ENCODE measurements around the gene SORCS2.

SORCS2 gene

GRCh38 chr4:7773401-7774180 lies 581.3 kb downstream of the SORCS2 start:
- Histone ChIP-seq H3K27ac (ENCODE audit: insufficient read depth in 1 of 2, low read depth in 1 of 2, low read length in 2 of 2, poor library complexity in 1 of 2, severe bottlenecking in 2 of 2) (no peak overlapping the region), H3K9me3 (ENCODE audit: control extremely low read depth in 1 of 5, control insufficient read depth in 4 of 5, insufficient read depth in 2 of 5, low read depth in 1 of 5, low read length in 4 of 5) (no peaks in the 10 kb centered on the region), H3K4me3 (ENCODE audit: control insufficient read depth in 1 of 7, extremely low read depth in 1 of 7, insufficient read depth in 4 of 7, low read depth in 2 of 7, low read length in 6 of 7) (no peak overlapping the region), H3K27me3 (replicated peaks in 2 of 5; ENCODE audit: control insufficient read depth in 4 of 5, insufficient read depth in 5 of 5, low read length in 4 of 5) (peaks cover 0 to 39% (median 8%) of the 10 kb centered on the region in 5 experiments), H3K4me1 (ENCODE audit: control extremely low read depth in 1 of 4, control insufficient read depth in 4 of 4, insufficient read depth in 4 of 4, low read length in 3 of 4) (peaks cover 0 to 6% (median 0%) of the 10 kb centered on the region in 4 experiments), H3K36me3 (ENCODE audit: control insufficient read depth in 4 of 4, insufficient read depth in 4 of 4, low read length in 3 of 4) (no peaks in the 10 kb centered on the region)
- 95% methylated on average over 22 of the region's 24 CpGs for WGBS (ENCODE audit: insufficient coverage)
- no peak for DNase-seq
- POLR2A ChIA-PET, result no interaction called here
- CTCF ChIA-PET, result interaction anchor here (0.9 to 1.6 kb wide), 4 partner anchors 9 to 45 kb away, joined by 3 to 10 read pairs (median 4); no protein-coding TSS in a partner anchor

DNA sequence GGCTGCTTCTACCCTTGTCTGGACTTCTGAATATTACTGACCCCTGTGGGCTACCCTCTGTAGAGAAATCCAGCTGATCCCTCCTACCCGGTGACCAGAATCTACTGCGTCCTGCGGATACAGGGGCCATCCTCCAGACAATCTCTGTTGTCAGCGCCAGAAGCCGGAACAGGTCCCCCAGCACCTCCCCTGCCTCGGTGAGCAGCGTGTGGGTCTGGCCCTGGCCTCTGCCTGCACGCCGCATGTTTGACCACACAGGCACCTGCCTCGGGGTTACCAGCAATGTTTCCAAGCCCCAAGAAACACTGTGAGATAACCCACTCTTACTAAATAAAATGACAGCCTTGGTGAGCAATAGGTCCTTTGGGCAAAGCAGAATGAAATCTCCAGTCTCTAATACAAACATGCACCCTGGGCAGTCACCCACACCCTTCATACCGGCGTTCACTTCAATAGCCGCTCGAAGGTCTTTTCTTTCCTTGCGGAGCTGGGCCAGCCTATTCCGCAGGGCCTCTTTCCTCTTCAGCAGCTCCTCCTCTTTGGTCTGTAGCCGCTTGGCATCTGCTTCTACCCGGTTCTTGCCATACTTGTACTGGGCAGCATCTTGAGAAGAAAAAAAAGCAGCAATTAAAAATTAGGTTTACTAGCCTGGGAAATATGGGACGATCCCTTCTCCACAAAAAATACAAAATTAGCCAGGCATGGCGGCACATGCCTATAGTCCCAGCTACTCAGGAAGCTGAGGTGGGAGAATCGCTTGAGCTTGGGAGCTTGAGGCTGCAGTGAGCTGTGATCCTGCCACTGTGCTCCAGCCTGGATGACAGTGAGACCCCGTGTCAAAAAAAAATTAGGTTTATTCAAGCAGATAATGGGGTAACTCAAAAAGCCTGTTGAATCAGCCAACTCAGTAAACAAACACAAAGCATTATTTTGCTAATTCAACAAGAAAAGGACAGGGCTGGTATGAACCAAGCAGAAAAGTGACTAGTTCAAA lies 582.3 kb downstream of the SORCS2 start:
- CTCF ChIA-PET, result interaction anchor here (1.4 to 1.6 kb wide), 2 partner anchors 11 to 30 kb away, joined by 4 read pairs; no protein-coding TSS in a partner anchor
- H3K36me3 ChIP-seq (ENCODE audit: control insufficient read depth in 4 of 4, insufficient read depth in 4 of 4, low read length in 3 of 4), result no peaks in the 10 kb centered on the region
- POLR2A ChIA-PET, result no interaction called here

DNA sequence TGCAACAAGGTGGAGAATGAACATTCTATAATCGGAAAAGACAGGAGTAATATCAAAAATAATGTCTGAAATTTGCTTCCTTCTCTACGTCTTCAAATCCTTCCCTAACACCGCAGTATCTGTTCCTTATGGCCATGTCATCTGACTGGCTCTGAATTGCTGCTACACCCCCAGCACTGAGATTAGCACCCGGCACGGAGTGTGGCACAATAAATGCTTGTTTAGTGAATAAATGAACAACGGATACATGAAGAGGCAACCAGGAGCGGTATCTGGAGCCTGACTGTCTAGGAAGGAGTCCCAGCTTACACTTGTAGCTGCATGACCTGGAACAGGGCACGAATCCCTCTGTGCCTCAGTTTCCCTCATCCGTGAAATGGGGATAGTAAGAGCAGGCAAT lies 583.1 kb downstream of the SORCS2 start:
- WGBS (ENCODE audit: insufficient coverage), result 95% methylated on average over 8 of the region's 9 CpGs
- no peak for DNase-seq
- Histone ChIP-seq H3K4me3 (ENCODE audit: control insufficient read depth in 1 of 7, extremely low read depth in 1 of 7, insufficient read depth in 4 of 7, low read depth in 2 of 7, low read length in 6 of 7) (no peak overlapping the region), H3K27me3 (replicated peaks in 2 of 5; ENCODE audit: control insufficient read depth in 4 of 5, insufficient read depth in 5 of 5, low read length in 4 of 5) (peaks cover 0 to 22% (median 8%) of the 10 kb centered on the region in 5 experiments), H3K4me1 (ENCODE audit: control extremely low read depth in 1 of 4, control insufficient read depth in 4 of 4, insufficient read depth in 4 of 4, low read length in 3 of 4) (peaks cover 0 to 8% (median 0%) of the 10 kb centered on the region in 4 experiments), H3K36me3 (ENCODE audit: control insufficient read depth in 4 of 4, insufficient read depth in 4 of 4, low read length in 3 of 4) (no peaks in the 10 kb centered on the region), H3K9me3 (ENCODE audit: control extremely low read depth in 1 of 5, control insufficient read depth in 4 of 5, insufficient read depth in 2 of 5, low read depth in 1 of 5, low read length in 4 of 5) (no peaks in the 10 kb centered on the region), H3K27ac (ENCODE audit: insufficient read depth in 1 of 2, low read depth in 1 of 2, low read length in 2 of 2, poor library complexity in 1 of 2, severe bottlenecking in 2 of 2) (no peak overlapping the region)
- ChIA-PET POLR2A (no interaction called here), CTCF (interaction anchor here (1.4 kb wide), 1 partner anchor 10 kb away, joined by 4 read pairs; no protein-coding TSS in a partner anchor)

More for the DNA sequence above, 582.3 kb downstream of the SORCS2 start:
- 94% methylated on average over 19 of the region's 22 CpGs for WGBS (ENCODE audit: insufficient coverage)
- no peak for DNase-seq
- Histone ChIP-seq H3K4me3 (ENCODE audit: control insufficient read depth in 1 of 7, extremely low read depth in 1 of 7, insufficient read depth in 4 of 7, low read depth in 2 of 7, low read length in 6 of 7) (no peak overlapping the region), H3K27me3 (replicated peaks in 2 of 5; ENCODE audit: control insufficient read depth in 4 of 5, insufficient read depth in 5 of 5, low read length in 4 of 5) (peaks cover 0 to 29% (median 8%) of the 10 kb centered on the region in 5 experiments), H3K9me3 (ENCODE audit: control extremely low read depth in 1 of 5, control insufficient read depth in 4 of 5, insufficient read depth in 2 of 5, low read depth in 1 of 5, low read length in 4 of 5) (no peaks in the 10 kb centered on the region), H3K27ac (ENCODE audit: insufficient read depth in 1 of 2, low read depth in 1 of 2, low read length in 2 of 2, poor library complexity in 1 of 2, severe bottlenecking in 2 of 2) (no peak overlapping the region), H3K4me1 (ENCODE audit: control extremely low read depth in 1 of 4, control insufficient read depth in 4 of 4, insufficient read depth in 4 of 4, low read length in 3 of 4) (peaks cover 0 to 8% (median 0%) of the 10 kb centered on the region in 4 experiments)

DNA sequence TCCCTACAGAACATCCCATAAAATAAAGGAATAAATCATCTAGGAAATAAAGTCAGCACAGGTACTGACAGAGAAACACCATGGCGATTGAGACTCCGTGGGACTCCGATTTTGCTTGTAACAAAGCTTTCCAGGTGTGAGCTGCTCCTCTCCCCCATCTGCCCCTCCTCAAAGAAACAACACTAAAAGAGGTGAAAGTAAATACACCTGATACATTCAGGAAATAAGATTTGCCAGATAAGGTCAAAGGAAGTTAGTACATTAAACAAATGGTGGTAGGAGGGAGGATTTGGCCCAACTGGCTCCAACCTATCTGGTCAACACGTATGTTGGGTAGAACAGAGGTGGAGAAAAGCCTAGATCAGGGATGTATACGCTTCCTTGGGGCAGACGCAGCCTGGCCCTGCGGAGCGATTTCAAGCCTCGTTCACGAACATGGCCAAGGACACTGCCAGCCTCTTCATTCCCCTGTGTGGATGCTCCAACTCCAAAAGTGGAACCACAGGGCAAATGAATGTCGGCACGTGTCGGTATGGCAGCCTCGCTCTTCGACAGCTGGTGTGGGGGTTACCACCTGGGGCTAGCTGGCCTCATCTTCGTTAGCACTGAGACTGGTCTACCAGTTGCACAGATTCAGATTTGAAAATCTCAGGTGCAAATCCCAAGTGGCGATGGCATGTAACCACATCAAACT lies 584.8 kb downstream of the SORCS2 start:
- no peak for DNase-seq
- Histone ChIP-seq H3K27me3 (replicated peaks in 2 of 5; ENCODE audit: control insufficient read depth in 4 of 5, insufficient read depth in 5 of 5, low read length in 4 of 5) (peaks cover 0 to 22% (median 8%) of the 10 kb centered on the region in 5 experiments), H3K4me3 (ENCODE audit: control insufficient read depth in 1 of 7, extremely low read depth in 1 of 7, insufficient read depth in 4 of 7, low read depth in 2 of 7, low read length in 6 of 7) (no peak overlapping the region), H3K36me3 (ENCODE audit: control insufficient read depth in 4 of 4, insufficient read depth in 4 of 4, low read length in 3 of 4) (no peaks in the 10 kb centered on the region), H3K4me1 (ENCODE audit: control extremely low read depth in 1 of 4, control insufficient read depth in 4 of 4, insufficient read depth in 4 of 4, low read length in 3 of 4) (peaks cover 0 to 18% (median 11%) of the 10 kb centered on the region in 4 experiments), H3K27ac (ENCODE audit: insufficient read depth in 1 of 2, low read depth in 1 of 2, low read length in 2 of 2, poor library complexity in 1 of 2, severe bottlenecking in 2 of 2) (no peak overlapping the region), H3K9me3 (ENCODE audit: control extremely low read depth in 1 of 5, control insufficient read depth in 4 of 5, insufficient read depth in 2 of 5, low read depth in 1 of 5, low read length in 4 of 5) (no peaks in the 10 kb centered on the region)
- WGBS (ENCODE audit: insufficient coverage), result 98% methylated on average over 14 of the region's 17 CpGs
- ChIA-PET POLR2A (no interaction called here), CTCF (interaction anchor here (1.4 to 4.0 kb wide), 2 partner anchors 24 to 28 kb away, joined by 3 to 17 read pairs; no protein-coding TSS in a partner anchor)

- Histone ChIP-seq H3K4me1 (ENCODE audit: control extremely low read depth in 1 of 4, control insufficient read depth in 4 of 4, insufficient read depth in 4 of 4, low read length in 3 of 4) (peaks cover 0 to 18% (median 11%) of the 10 kb centered on the region in 4 experiments), H3K27me3 (replicated peaks in 2 of 5; ENCODE audit: control insufficient read depth in 4 of 5, insufficient read depth in 5 of 5, low read length in 4 of 5) (peaks cover 0 to 15% (median 8%) of the 10 kb centered on the region in 5 experiments), H3K27ac (ENCODE audit: insufficient read depth in 1 of 2, low read depth in 1 of 2, low read length in 2 of 2, poor library complexity in 1 of 2, severe bottlenecking in 2 of 2) (no peak overlapping the region), H3K9me3 (ENCODE audit: control extremely low read depth in 1 of 5, control insufficient read depth in 4 of 5, insufficient read depth in 2 of 5, low read depth in 1 of 5, low read length in 4 of 5) (no peaks in the 10 kb centered on the region), H3K4me3 (ENCODE audit: control insufficient read depth in 1 of 7, extremely low read depth in 1 of 7, insufficient read depth in 4 of 7, low read depth in 2 of 7, low read length in 6 of 7) (no peak overlapping the region), H3K36me3 (ENCODE audit: control insufficient read depth in 4 of 4, insufficient read depth in 4 of 4, low read length in 3 of 4) (no peaks in the 10 kb centered on the region)
- 91% methylated on average over 9 of the region's 10 CpGs for WGBS (ENCODE audit: insufficient coverage)
- ChIA-PET POLR2A (no interaction called here), CTCF (interaction anchor here (1.3 to 4.0 kb wide), 4 partner anchors 8 to 27 kb away, joined by 3 to 17 read pairs (median 4); no protein-coding TSS in a partner anchor)
- DNase-seq, result no peak
Observed at GRCh38 chr4:7777871-7778509, 585.7 kb downstream of the SORCS2 start.

All from common myeloid progenitor, CD34-positive (primary cell).